OCI-LY3 (cell line): ENCODE measurements around the gene DHX8.

ENCODE experiments used
- H2AFZ ChIP-seq: fragments of 200-600, 300-600 bp; shearing (Covaris generic); 2 replicates; pipeline ENCODE4 v1.6.0; 2014; ENCODE audit warnings: antibody characterized with exemption, low read depth, low read length
- H3K27ac ChIP-seq: fragments of 200-600, 300-600 bp; sonication (generic); 2 replicates; pipeline ENCODE4 v1.5.1; 2014; ENCODE audit warnings: mild to moderate bottlenecking, low read length, moderate library complexity, mixed read lengths
- H3K27me3 ChIP-seq: fragments of 200-600, 300-600 bp; sonication (generic); 2 replicates; pipeline ENCODE4 v1.6.1; 2014; ENCODE audit warnings: low read depth, low read length, mixed read lengths
- H3K36me3 ChIP-seq: fragments of 200-600, 300-600 bp; sonication (generic); replicated peaks from 2 replicates; pipeline ENCODE3; 2014; ENCODE audit warnings: low read depth, low read length, mixed read lengths
- H3K4me1 ChIP-seq: fragments of 300-600, 200-600 bp; sonication (generic); 2 replicates; pipeline ENCODE4 v1.6.1; 2014; ENCODE audit warnings: low read length, mixed read lengths
- H3K4me2 ChIP-seq: fragments of 200-600, 300-600 bp; sonication (generic); 2 replicates; pipeline ENCODE4 v1.6.1; 2014; ENCODE audit warnings: low read length, mixed read lengths
- H3K4me3 ChIP-seq: fragments of 300-600, 200-600 bp; sonication (generic); 2 replicates; pipeline ENCODE4 v1.5.1; 2014; ENCODE audit warnings: antibody characterized with exemption, mild to moderate bottlenecking, low read length, moderate library complexity
- H3K79me2 ChIP-seq: fragments of 300-600, 200-600 bp; shearing (Covaris generic); 2 replicates; pipeline ENCODE4 v1.6.1; 2014; ENCODE audit warnings: mild to moderate bottlenecking, low read length, mixed read lengths
- H3K9ac ChIP-seq: fragments of 300-600, 200-600 bp; shearing (Covaris generic); 2 replicates; pipeline ENCODE4 v1.6.0; 2014; ENCODE audit warnings: mild to moderate bottlenecking, low read length, moderate library complexity
- H3K9me3 ChIP-seq: fragments of 200-600, 300-600 bp; shearing (Covaris generic); 2 replicates; pipeline ENCODE4 v1.6.1; 2014; ENCODE audit warnings: low read length, mixed read lengths; ENCODE audit not compliant: insufficient read depth
- H4K20me1 ChIP-seq: fragments of 200-600, 300-600 bp; sonication (generic); 2 replicates; pipeline ENCODE4 v1.6.1; 2016; ENCODE audit warnings: low read length, mixed read lengths; ENCODE audit not compliant: insufficient read depth
- EZH2phosphoT487 ChIP-seq: fragments of 200-600 bp; shearing (Covaris generic); IDR thresholded peaks from 2 replicates; pipeline ENCODE4 v1.6.1; 2018; ENCODE audit warnings: antibody characterized with exemption, mixed run types, low read depth
- TF ChIP-seq, protein P1 (sequence below): fragments of 200-600, 300-600 bp; sonication (generic); IDR thresholded peaks from 2 replicates; pipeline ENCODE4 v1.5.1; 2014; ENCODE audit warnings: antibody characterized with exemption, low read length, low read depth

Gene DHX8

DNA sequence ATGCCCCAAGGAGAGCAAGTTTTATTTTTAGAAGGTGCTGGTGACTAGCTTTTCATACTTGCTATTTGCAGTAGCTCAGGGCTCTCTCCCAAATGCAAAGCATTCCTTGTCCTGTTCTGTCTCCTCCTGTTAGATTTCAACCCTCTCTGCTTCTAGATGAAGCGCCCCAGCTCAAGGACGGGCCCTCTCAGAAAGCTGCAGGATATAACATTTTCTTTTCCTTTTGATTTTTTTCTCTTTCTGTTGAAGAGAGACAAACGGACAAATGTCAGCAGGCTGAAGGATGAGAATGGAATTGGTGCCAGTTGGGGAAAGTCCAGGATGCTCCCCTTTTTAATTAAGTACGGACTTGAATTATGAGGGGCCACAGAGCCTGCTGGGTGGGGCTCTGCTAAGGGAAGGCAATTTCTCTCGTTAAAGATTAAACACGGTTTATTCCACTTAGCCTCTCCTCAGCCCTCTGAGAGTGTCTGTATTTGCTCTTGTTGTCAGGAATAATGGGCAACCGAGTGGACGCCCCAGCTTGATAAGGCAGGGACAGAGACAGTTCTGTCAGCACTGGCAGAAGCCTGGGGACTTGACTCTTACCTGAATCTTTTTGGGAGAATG lies 68.6 kb downstream of the DHX8 start:
- TF ChIP-seq, protein P1, sequence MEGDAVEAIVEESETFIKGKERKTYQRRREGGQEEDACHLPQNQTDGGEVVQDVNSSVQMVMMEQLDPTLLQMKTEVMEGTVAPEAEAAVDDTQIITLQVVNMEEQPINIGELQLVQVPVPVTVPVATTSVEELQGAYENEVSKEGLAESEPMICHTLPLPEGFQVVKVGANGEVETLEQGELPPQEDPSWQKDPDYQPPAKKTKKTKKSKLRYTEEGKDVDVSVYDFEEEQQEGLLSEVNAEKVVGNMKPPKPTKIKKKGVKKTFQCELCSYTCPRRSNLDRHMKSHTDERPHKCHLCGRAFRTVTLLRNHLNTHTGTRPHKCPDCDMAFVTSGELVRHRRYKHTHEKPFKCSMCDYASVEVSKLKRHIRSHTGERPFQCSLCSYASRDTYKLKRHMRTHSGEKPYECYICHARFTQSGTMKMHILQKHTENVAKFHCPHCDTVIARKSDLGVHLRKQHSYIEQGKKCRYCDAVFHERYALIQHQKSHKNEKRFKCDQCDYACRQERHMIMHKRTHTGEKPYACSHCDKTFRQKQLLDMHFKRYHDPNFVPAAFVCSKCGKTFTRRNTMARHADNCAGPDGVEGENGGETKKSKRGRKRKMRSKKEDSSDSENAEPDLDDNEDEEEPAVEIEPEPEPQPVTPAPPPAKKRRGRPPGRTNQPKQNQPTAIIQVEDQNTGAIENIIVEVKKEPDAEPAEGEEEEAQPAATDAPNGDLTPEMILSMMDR, result no peak
- TF ChIP-seq EZH2phosphoT487, result no peak
- peaks cover 21% of the 10 kb centered on the region for H3K27me3 ChIP-seq
- H3K9ac ChIP-seq, result no peak overlapping the region
- no peaks in the 10 kb centered on the region for H4K20me1 ChIP-seq
- H3K4me1 ChIP-seq, result peaks cover 5% of the 10 kb centered on the region; the same call in 1 of the 2 replicates
- no peaks in the 10 kb centered on the region for H3K79me2 ChIP-seq
- no peak overlapping the region for H2AFZ ChIP-seq
- H3K9me3 ChIP-seq, result no peaks in the 10 kb centered on the region
- H3K36me3 ChIP-seq, result no peaks in the 10 kb centered on the region
- no peak overlapping the region for H3K27ac ChIP-seq
- H3K4me3 ChIP-seq, result no peak overlapping the region
- no peak overlapping the region for H3K4me2 ChIP-seq

DNA sequence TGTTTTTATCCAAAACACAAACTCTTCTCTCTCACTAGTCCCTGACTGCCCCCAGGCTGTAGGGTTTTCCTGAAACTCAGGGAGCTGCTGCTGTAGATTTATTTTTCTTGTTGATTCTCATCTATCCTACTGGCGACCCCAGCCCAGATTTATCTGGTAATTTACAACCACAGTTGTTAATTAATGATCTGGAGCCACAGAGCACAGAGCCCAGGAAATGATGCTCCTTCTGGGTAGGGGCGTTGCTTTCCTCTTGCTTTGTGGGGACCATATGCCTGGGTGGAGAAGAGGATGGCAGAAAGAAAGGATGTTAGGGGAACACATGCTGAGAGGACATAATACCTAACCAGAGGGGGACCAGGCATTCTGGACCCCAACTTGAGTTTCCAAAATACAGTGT lies 69.8 kb downstream of the DHX8 start:
- Histone ChIP-seq H3K36me3 (no peaks in the 10 kb centered on the region), H3K4me2 (no peak overlapping the region), H3K4me1 (peaks cover 5% of the 10 kb centered on the region; the same call in 1 of the 2 replicates), H3K9ac (no peak overlapping the region), H3K4me3 (no peak overlapping the region), H3K79me2 (no peaks in the 10 kb centered on the region), H3K27ac (no peak overlapping the region), H4K20me1 (no peaks in the 10 kb centered on the region), H3K27me3 (peaks cover 13% of the 10 kb centered on the region), H2AFZ (no peak overlapping the region), H3K9me3 (no peaks in the 10 kb centered on the region)
- no peak for TF ChIP-seq EZH2phosphoT487
- TF ChIP-seq, protein P1, result no peak

DNA sequence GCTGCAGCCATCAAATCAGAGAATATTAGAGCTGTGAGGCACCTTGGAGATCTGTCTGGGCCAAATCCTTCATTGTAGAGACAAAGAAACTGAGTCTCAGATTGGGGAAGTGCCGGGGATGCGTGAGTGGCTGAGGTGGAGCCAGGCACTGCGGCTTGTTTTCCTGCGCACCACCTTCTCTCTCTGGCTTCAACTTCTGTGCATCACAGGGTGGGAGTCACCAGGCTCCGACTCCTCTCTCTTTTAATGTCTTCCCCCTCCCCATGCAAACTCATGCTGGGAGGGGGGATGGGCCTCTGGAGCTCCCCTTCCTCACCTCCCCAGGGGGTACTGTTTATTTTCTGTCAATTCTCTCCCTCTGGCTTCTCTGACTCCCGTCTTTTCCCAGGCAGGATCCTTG lies 71.1 kb downstream of the DHX8 start:
- Histone ChIP-seq H3K9ac (no peak overlapping the region), H3K36me3 (no peaks in the 10 kb centered on the region), H3K27me3 (peaks cover 13% of the 10 kb centered on the region), H3K4me3 (no peak overlapping the region), H3K9me3 (no peaks in the 10 kb centered on the region), H3K79me2 (no peaks in the 10 kb centered on the region), H2AFZ (no peak overlapping the region), H3K27ac (no peak overlapping the region), H3K4me1 (peaks cover 5% of the 10 kb centered on the region; the same call in 1 of the 2 replicates), H3K4me2 (no peak overlapping the region), H4K20me1 (no peaks in the 10 kb centered on the region)
- no peak for TF ChIP-seq EZH2phosphoT487
- TF ChIP-seq, protein P1, result no peak

DNA sequence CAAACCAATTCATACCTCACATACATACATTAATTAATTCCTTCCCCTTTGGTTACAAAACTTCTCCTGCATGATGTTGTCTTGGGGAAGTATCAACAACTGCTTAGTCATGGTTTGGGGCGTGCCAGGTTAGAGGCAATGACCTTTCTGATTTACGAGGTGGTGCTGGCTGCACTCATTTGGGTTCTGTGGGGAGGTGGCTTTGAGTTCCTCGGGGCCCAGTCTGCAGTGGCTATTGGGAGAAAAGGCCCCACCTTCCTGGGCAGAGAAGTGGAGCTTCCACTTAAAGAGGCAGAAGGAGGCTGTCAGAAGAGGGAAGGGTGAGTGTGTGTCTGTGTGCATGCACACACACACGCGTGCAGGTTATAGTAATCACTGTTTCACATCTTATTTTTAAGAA lies 72.5 kb downstream of the DHX8 start:
- no peaks in the 10 kb centered on the region for H3K79me2 ChIP-seq
- peaks cover 13% of the 10 kb centered on the region for H3K27me3 ChIP-seq
- no peak overlapping the region; the same call in 1 of the 2 replicates for H2AFZ ChIP-seq
- H3K36me3 ChIP-seq, result no peaks in the 10 kb centered on the region
- no peak overlapping the region for H3K9ac ChIP-seq
- peaks cover 5% of the 10 kb centered on the region; the same call in 1 of the 2 replicates for H3K4me1 ChIP-seq
- TF ChIP-seq, protein P1, result no peak
- TF ChIP-seq EZH2phosphoT487, result no peak
- no peak overlapping the region for H3K27ac ChIP-seq
- H3K9me3 ChIP-seq, result no peaks in the 10 kb centered on the region
- H3K4me2 ChIP-seq, result no peak overlapping the region
- no peaks in the 10 kb centered on the region for H4K20me1 ChIP-seq
- H3K4me3 ChIP-seq, result no peak overlapping the region
